K562 (cell line): Measurements from ENCODE around the gene PDE8A. TPM values are rescaled to one million over a fixed set of nuclear protein-coding genes. Genes with fewer than 3 reads are reported as not detected.

Source experiments
- ATAC-seq: fragments of 200-7000 bp; cut with Tn5 transposase; 3 replicates; pipeline ENCODE4 v1.9.1; 2020; ENCODE audit warnings: moderate library complexity
- BruUV-seq: library from RNA; stranded (reverse); fragments of 400-500 nt; replicated peaks from 2 replicates; lab custom pipeline; 2021; lab: Mats Ljungman, UMichigan
- CTCF ChIA-PET: fragments of 300-600 bp; formaldehyde crosslinking; extraction: SDS; loops from one replicate; lab custom pipeline; 2021; ENCODE audit warnings: low intra/inter-chr PET ratio; lab: Yijun Ruan, JAX
- POLR2A ChIA-PET: fragments of 300-600, 350-650 bp; sonication (Branson Sonifier 250); formaldehyde crosslinking; extraction: SDS; loops from one replicate; lab custom pipeline; 2021; ENCODE audit warnings: antibody characterized with exemption, inconsistent platforms; lab: Yijun Ruan, JAX
- DNase-seq, 4 experiments: peaks; one replicate each; pipeline versions ENCODE4 v3.0.0 to v3.0.0-alpha.2; 2011 to 2018; ENCODE audit warnings: low spot score in 3 of 4, mixed read lengths in 3 of 4; ENCODE audit errors: extremely low read depth in 1 of 4
- FAIRE-seq: peaks from 2 replicates; lab custom pipeline; 2011; peaks lifted over from hg19 to GRCh38; lab: Jason Lieb, UNC
- H2AFZ ChIP-seq: 2 replicates; pipeline ENCODE4 v1.6.0; 2011; ENCODE audit warnings: low read depth, low read length, control low read depth, inconsistent platforms
- H3K27ac ChIP-seq: fragments of 200-600 bp; 3 replicates; pipeline ENCODE4 v1.8.0; 2011; ENCODE audit warnings: low read depth, mild to moderate bottlenecking, control low read depth, inconsistent platforms, low read length, moderate library complexity, mixed read lengths; ENCODE audit errors: extremely low read depth
- H3K27me3 ChIP-seq, 2 experiments: fragments of 300-600 bp in 1 of 2; 2 replicates in 1 of 2; 3 replicates in 1 of 2; pipeline versions ENCODE4 v1.6.0 to v1.8.0; 2011; ENCODE audit warnings: inconsistent platforms in 2 of 2, low read length in 2 of 2, mild to moderate bottlenecking in 1 of 2, mixed read lengths in 1 of 2, moderate library complexity in 1 of 2; ENCODE audit not compliant: control insufficient read depth in 2 of 2, insufficient read depth in 2 of 2
- H3K36me3 ChIP-seq: fragments of 300-600 bp; 3 replicates; pipeline ENCODE4 v1.8.0; 2011; ENCODE audit warnings: mild to moderate bottlenecking, low read length, inconsistent platforms; ENCODE audit not compliant: control insufficient read depth, insufficient read depth
- H3K4me1 ChIP-seq, 2 experiments: fragments of 200-600 bp in 1 of 2; replicated peaks in 1 of 2; 2 replicates in 1 of 2; 3 replicates in 1 of 2; pipeline versions ENCODE4 v1.5.1 to v1.8.0; 2011; ENCODE audit warnings: inconsistent platforms in 2 of 2, low read length in 2 of 2, mild to moderate bottlenecking in 1 of 2, mixed read lengths in 1 of 2, moderate library complexity in 1 of 2; ENCODE audit not compliant: control insufficient read depth in 2 of 2, insufficient read depth in 2 of 2
- H3K4me2 ChIP-seq: 2 replicates; pipeline ENCODE4 v1.6.1; 2011; ENCODE audit warnings: low read length, control low read depth, inconsistent platforms, mixed read lengths; ENCODE audit not compliant: insufficient read depth
- H3K4me3 ChIP-seq: fragments of 200-600 bp; sonication (generic), shearing (Covaris generic); 2 replicates; pipeline ENCODE4 v1.5.1; 2016; ENCODE audit warnings: control low read depth, inconsistent platforms
- H3K79me2 ChIP-seq: fragments of 200-600 bp; 3 replicates; pipeline ENCODE4 v1.8.0; 2011; ENCODE audit warnings: low read length, inconsistent platforms; ENCODE audit not compliant: control insufficient read depth, insufficient read depth
- H3K9ac ChIP-seq, 2 experiments: 2 replicates each; pipeline versions ENCODE4 v1.6.0 to v1.6.1; 2011; ENCODE audit warnings: low read depth in 2 of 2, low read length in 2 of 2, control low read depth in 1 of 2, inconsistent platforms in 1 of 2, mild to moderate bottlenecking in 1 of 2, mixed read lengths in 1 of 2; ENCODE audit not compliant: insufficient read depth in 1 of 2
- H3K9me1 ChIP-seq: one replicate; pipeline ENCODE4 v1.6.0; 2011; ENCODE audit warnings: inconsistent platforms, mild to moderate bottlenecking, low read length, moderate library complexity; ENCODE audit not compliant: control insufficient read depth, insufficient read depth
- H3K9me3 ChIP-seq: replicated peaks from 2 replicates; pipeline ENCODE4 v1.5.1; 2011; ENCODE audit warnings: low read depth, low read length, inconsistent platforms; ENCODE audit not compliant: control insufficient read depth, insufficient read depth
- H4K20me1 ChIP-seq: replicated peaks from 2 replicates; pipeline ENCODE4 v1.6.1; 2011; ENCODE audit warnings: low read length, inconsistent platforms, mixed read lengths; ENCODE audit not compliant: control insufficient read depth, insufficient read depth
- DIDO1 ChIP-seq: fragments of 450-650 bp; IDR thresholded peaks from 2 replicates; pipeline ENCODE4 v1.6.1; 2016; ENCODE audit warnings: low read depth, missing biosample characterization, missing genetic modification characterization
- E2F6 ChIP-seq, 2 experiments: IDR thresholded peaks; 2 replicates each; pipeline ENCODE4 v1.6.1; 2011; ENCODE audit warnings: borderline replicate concordance in 1 of 2, control low read depth in 1 of 2, low read depth in 1 of 2, low read length in 1 of 2, mild to moderate bottlenecking in 1 of 2, mixed read lengths in 1 of 2, moderate library complexity in 1 of 2; ENCODE audit not compliant: insufficient read depth in 1 of 2, insufficient read length in 1 of 2, poor library complexity in 1 of 2, severe bottlenecking in 1 of 2; ENCODE audit errors: extremely low read depth in 1 of 2
- EZH2 ChIP-seq: IDR thresholded peaks from 2 replicates; pipeline ENCODE4 v1.6.1; 2012; ENCODE audit warnings: low read depth, mild to moderate bottlenecking, inconsistent platforms, low read length, borderline replicate concordance
- MNT ChIP-seq, 2 experiments: fragments of 450-650 bp; conservative IDR thresholded peaks; 2 replicates each; pipeline ENCODE4 v1.6.1; 2017; ENCODE audit warnings: mild to moderate bottlenecking in 2 of 2, moderate library complexity in 2 of 2
- PHF21A ChIP-seq: fragments of 450-650 bp; IDR thresholded peaks from 2 replicates; pipeline ENCODE4 v1.6.1; 2017; ENCODE audit warnings: low read depth, borderline replicate concordance
- RERE ChIP-seq: sonication (generic); formaldehyde crosslinking; IDR thresholded peaks from 2 replicates; pipeline ENCODE4 v1.8.0; 2023; ENCODE audit warnings: missing genetic modification reagents, mild to moderate bottlenecking, borderline replicate concordance
- ZNF639 ChIP-seq, 2 experiments: fragments of 200-800 bp in 1 of 2; sonication (Bioruptor generic) in 1 of 2; sonication (generic) in 1 of 2; formaldehyde crosslinking in 1 of 2; IDR thresholded peaks in 1 of 2; conservative IDR thresholded peaks in 1 of 2; 2 replicates each; pipeline versions ENCODE4 v1.5.0 to v1.6.1; 2016 to 2020; ENCODE audit warnings: missing compliant biosample characterization in 1 of 2, missing genetic modification characterization in 1 of 2, missing genetic modification reagents in 1 of 2
- WGBS: fragments of 100-300 bp; shearing (Covaris generic); methylation state at CpG from one replicate; pipeline ENCODE4 v1.1.6; 2016; ENCODE audit warnings: low coverage, mixed read lengths; ENCODE audit not compliant: insufficient coverage; ENCODE audit errors: missing lambda C conversion rate; 5-methylcytosine and 5-hydroxymethylcytosine counted together
- in situ Hi-C: fragments of 300-500 bp; cut with MboI; formaldehyde crosslinking; loops from 4 replicates; pipeline ENCODE4 v1.15.0; 2018; ENCODE audit warnings: inconsistent platforms, mixed read lengths
- intact Hi-C: fragments of 100-400 bp; cut with micrococcal nuclease; formaldehyde crosslinking; loops from 2 replicates; pipeline ENCODE4 v1.14.2; 2022
- polyA plus RNA-seq, 8 experiments: library from polyadenylated mRNA; depleted of rRNA in 4 of 8; stranded (reverse) in 5 of 8; unstranded in 3 of 8; fragments of >200 nt; fragmentation: Nextera tagmentation in 2 of 8; fragmentation: Illumina TruSeq in 1 of 8; extraction: Ambion mirVana in 2 of 8; extraction: Trizol in 1 of 8; gene quantifications; 2 replicates each; pipeline versions ENCODE4 v1.2.1 to v1.2.3, GENCODE V29; 2011 to 2014; ENCODE audit warnings: inconsistent platforms in 1 of 8, missing spikeins in 1 of 8
- total RNA-seq, 7 experiments: library from RNA; depleted of rRNA in 6 of 7; stranded (reverse); fragments of >200 nt in 6 of 7; fragmentation: Illumina TruSeq in 2 of 7; extraction: Trizol in 2 of 7; gene quantifications; 2 replicates each; pipeline versions ENCODE4 v1.2.1 to v1.2.3, GENCODE V29; 2011 to 2021; ENCODE audit warnings: low replicate concordance in 1 of 7

PDE8A gene
- total and polyA plus RNA-seq, 9 of the 15 experiments (the other 6 are each of a cell fraction or from before 2014, with no cell fraction given), result 5.9 to 40.3 (median 19.8) TPM

GRCh38 chr15:85172846-85173490 is 191.3 kb downstream of the PDE8A start:
- no peak for FAIRE-seq
- H3K79me2 ChIP-seq, result no peaks in the 10 kb centered on the region
- no peak overlapping the region for H3K4me2 ChIP-seq
- H2AFZ ChIP-seq, result 0 out of 2 replicates have a peak overlapping the region, but pooled peaks have one; percentile 11
- peak; percentile 53; the same call in 2 of the 3 replicates for ATAC-seq
- POLR2A ChIA-PET, result no interaction called here
- H3K9me3 ChIP-seq, result peaks cover 15% of the 10 kb centered on the region
- peak in 1 of 4 experiments; percentile 50 for DNase-seq
- no peak overlapping the region for H3K27ac ChIP-seq
- intact Hi-C loops, result no loop called here
- in situ Hi-C loops, result loop anchor here (10.0 kb wide), 1 partner anchor 122 kb away; no protein-coding TSS in a partner anchor
- no peaks in the 10 kb centered on the region for H3K36me3 ChIP-seq
- H3K9ac ChIP-seq, result no peak overlapping the region
- no peaks in the 10 kb centered on the region for H3K27me3 ChIP-seq
- H3K4me3 ChIP-seq, result no peak overlapping the region
- no peaks in the 10 kb centered on the region for H4K20me1 ChIP-seq
- H3K4me1 ChIP-seq, result 0 out of 5 replicates have a peak, but pooled peaks cover 0 to 3% of the 10 kb centered on the region in 2 experiments
- CTCF ChIA-PET, result no interaction called here
- no peaks in the 10 kb centered on the region for H3K9me1 ChIP-seq
- 48% methylated on average over 6 of the region's 6 CpGs for whole genome bisulfite sequencing
- no TSS peak for BruUV-seq
- no peak for TF ChIP-seq RERE
- no peak for TF ChIP-seq E2F6 (IDR thresholded peaks at IDR 0.05; ENCODE audit: borderline replicate concordance in 1 of 2, extremely low read depth in 1 of 2, insufficient read depth in 1 of 2, insufficient read length in 1 of 2, low read depth in 1 of 2, low read length in 1 of 2, poor library complexity in 1 of 2, severe bottlenecking in 1 of 2)
- no peak for TF ChIP-seq DIDO1
- TF ChIP-seq ZNF639 (CRISPR knock-in tag; conservative IDR thresholded peaks at IDR 0.05 in 1 of 2, IDR thresholded peaks at IDR 0.05 in 1 of 2), result no peak
- TF ChIP-seq EZH2, result no peak
- no peak for TF ChIP-seq PHF21A
- TF ChIP-seq MNT (conservative IDR thresholded peaks at IDR 0.05), result no peak
